Keratinocyte (primary cell): ENCODE results near the gene GADD45GIP1. TPM values are rescaled to one million over a fixed set of nuclear protein-coding genes. Genes with fewer than 3 reads are reported as not detected.

Source experiments
- DNase-seq: peaks from one replicate; pipeline ENCODE4 v3.0.0-alpha.2; 2011; ENCODE audit warnings: low read depth, missing footprints, low spot score
- FAIRE-seq: peaks from 2 replicates; lab custom pipeline; 2011; peaks lifted over from hg19 to GRCh38; lab: Jason Lieb, UNC
- H2AFZ ChIP-seq: 2 replicates; pipeline ENCODE4 v1.6.0; 2012; ENCODE audit warnings: low read length, control low read depth, inconsistent platforms; ENCODE audit not compliant: control insufficient read depth
- H3K27ac ChIP-seq: 2 replicates; pipeline ENCODE4 v1.5.1; 2011; ENCODE audit warnings: low read length; ENCODE audit not compliant: control insufficient read depth, insufficient read depth
- H3K27me3 ChIP-seq: 3 replicates; pipeline ENCODE4 v1.6.0; 2011; ENCODE audit warnings: low read length; ENCODE audit not compliant: control insufficient read depth, insufficient read depth; ENCODE audit errors: extremely low read depth
- H3K36me3 ChIP-seq, 2 experiments: 2 replicates in 1 of 2; 3 replicates in 1 of 2; pipeline ENCODE4 v1.5.1; 2011; ENCODE audit warnings: low read length in 2 of 2, mild to moderate bottlenecking in 1 of 2; ENCODE audit not compliant: control insufficient read depth in 2 of 2, insufficient read depth in 2 of 2; ENCODE audit errors: extremely low read depth in 1 of 2
- H3K4me1 ChIP-seq: 3 replicates; pipeline ENCODE4 v1.5.1; 2011; ENCODE audit warnings: low read length; ENCODE audit not compliant: control insufficient read depth, insufficient read depth; ENCODE audit errors: extremely low read depth
- H3K4me2 ChIP-seq: 3 replicates; pipeline ENCODE4 v1.6.0; 2011; ENCODE audit warnings: low read depth, low read length; ENCODE audit not compliant: control insufficient read depth, insufficient read depth; ENCODE audit errors: extremely low read depth
- H3K4me3 ChIP-seq, 3 experiments: fragments of 200-600 bp in 1 of 3; sonication (generic) in 1 of 3; 2 replicates in 2 of 3; 3 replicates in 1 of 3; pipeline ENCODE4 v1.5.1; 2011 to 2016; ENCODE audit warnings: low read length in 3 of 3, mild to moderate bottlenecking in 3 of 3, control low read depth in 2 of 3, inconsistent platforms in 1 of 3, low read depth in 1 of 3, mixed read lengths in 1 of 3, mixed run types in 1 of 3, moderate library complexity in 1 of 3; ENCODE audit not compliant: control insufficient read depth in 2 of 3, insufficient read depth in 2 of 3; ENCODE audit errors: extremely low read depth in 1 of 3
- H3K79me2 ChIP-seq: 2 replicates; pipeline ENCODE4 v1.6.0; 2012; ENCODE audit warnings: low read length; ENCODE audit not compliant: control insufficient read depth, insufficient read depth
- H3K9ac ChIP-seq: 3 replicates; pipeline ENCODE4 v1.6.0; 2011; ENCODE audit warnings: low read length; ENCODE audit not compliant: control insufficient read depth, insufficient read depth; ENCODE audit errors: extremely low read depth
- H3K9me1 ChIP-seq: 3 replicates; pipeline ENCODE4 v1.6.0; 2011; ENCODE audit warnings: low read length; ENCODE audit not compliant: control insufficient read depth, insufficient read depth; ENCODE audit errors: extremely low read depth
- H3K9me3 ChIP-seq: 2 replicates; pipeline ENCODE4 v1.5.1; 2012; ENCODE audit warnings: low read depth, low read length; ENCODE audit not compliant: control insufficient read depth
- H4K20me1 ChIP-seq: 3 replicates; pipeline ENCODE4 v1.6.0; 2011; ENCODE audit warnings: low read length; ENCODE audit not compliant: control insufficient read depth, insufficient read depth; ENCODE audit errors: extremely low read depth
- EZH2 ChIP-seq: IDR thresholded peaks from one replicate; pipeline ENCODE4 v1.6.1; 2012; ENCODE audit warnings: inconsistent platforms, mild to moderate bottlenecking, low read length, moderate library complexity
- dilution Hi-C: fragments of 300-500 bp; cut with MboI; formaldehyde crosslinking; loops from one replicate; pipeline ENCODE4 v1.7.0; 2020; ENCODE audit warnings: low sequenced_read_pairs; ENCODE audit not compliant: extremely low pct_ligation_motif_present
- polyA plus RNA-seq, 5 experiments: library from polyadenylated mRNA; depleted of rRNA in 3 of 5; stranded (reverse) in 3 of 5; stranded (forward) in 1 of 5; unstranded in 1 of 5; fragments of >200 nt; gene quantifications; 1 replicate in 1 of 5; 2 replicates in 3 of 5; 3 replicates in 1 of 5; pipeline versions ENCODE4 v1.2.1 to v1.2.3, GENCODE V29; 2011 to 2012; ENCODE audit warnings: missing spikeins in 2 of 5, low read depth in 1 of 5, low replicate concordance in 1 of 5
- TF ChIP-seq, protein P1 (sequence below), 3 experiments: IDR thresholded peaks in 1 of 3; conservative IDR thresholded peaks in 1 of 3; optimal IDR thresholded peaks in 1 of 3; 2 replicates in 2 of 3; 3 replicates in 1 of 3; pipeline versions ENCODE3 to v1.5.1; 2011; ENCODE audit warnings: low read length in 3 of 3, mild to moderate bottlenecking in 3 of 3, moderate library complexity in 2 of 3, control low read depth in 1 of 3, inconsistent platforms in 1 of 3; ENCODE audit not compliant: insufficient read depth in 2 of 3; ENCODE audit errors: extremely low read depth in 1 of 3

Gene GADD45GIP1
- polyA plus RNA-seq, 1 donor (not counting 4 experiments of a cell fraction or from before 2014, with no cell fraction given) = 35.5 TPM

GRCh38 chr19:12975221-12975741 is 18.3 kb upstream of the GADD45GIP1 start:
- Histone ChIP-seq H3K9ac (no peak overlapping the region), H3K4me1 (no peaks in the 10 kb centered on the region), H3K36me3 (no peaks in the 10 kb centered on the region), H4K20me1 (no peaks in the 10 kb centered on the region), H3K27me3 (no peaks in the 10 kb centered on the region), H3K9me1 (no peaks in the 10 kb centered on the region), H3K4me3 (no peak overlapping the region), H3K79me2 (no peaks in the 10 kb centered on the region), H3K4me2 (no peak overlapping the region), H3K27ac (no peak overlapping the region), H3K9me3 (no peaks in the 10 kb centered on the region), H2AFZ (no peak overlapping the region)
- TF ChIP-seq, protein P1, sequence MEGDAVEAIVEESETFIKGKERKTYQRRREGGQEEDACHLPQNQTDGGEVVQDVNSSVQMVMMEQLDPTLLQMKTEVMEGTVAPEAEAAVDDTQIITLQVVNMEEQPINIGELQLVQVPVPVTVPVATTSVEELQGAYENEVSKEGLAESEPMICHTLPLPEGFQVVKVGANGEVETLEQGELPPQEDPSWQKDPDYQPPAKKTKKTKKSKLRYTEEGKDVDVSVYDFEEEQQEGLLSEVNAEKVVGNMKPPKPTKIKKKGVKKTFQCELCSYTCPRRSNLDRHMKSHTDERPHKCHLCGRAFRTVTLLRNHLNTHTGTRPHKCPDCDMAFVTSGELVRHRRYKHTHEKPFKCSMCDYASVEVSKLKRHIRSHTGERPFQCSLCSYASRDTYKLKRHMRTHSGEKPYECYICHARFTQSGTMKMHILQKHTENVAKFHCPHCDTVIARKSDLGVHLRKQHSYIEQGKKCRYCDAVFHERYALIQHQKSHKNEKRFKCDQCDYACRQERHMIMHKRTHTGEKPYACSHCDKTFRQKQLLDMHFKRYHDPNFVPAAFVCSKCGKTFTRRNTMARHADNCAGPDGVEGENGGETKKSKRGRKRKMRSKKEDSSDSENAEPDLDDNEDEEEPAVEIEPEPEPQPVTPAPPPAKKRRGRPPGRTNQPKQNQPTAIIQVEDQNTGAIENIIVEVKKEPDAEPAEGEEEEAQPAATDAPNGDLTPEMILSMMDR (optimal IDR thresholded peaks at IDR 0.05 in 1 of 3, IDR thresholded peaks at IDR 0.05 in 1 of 3, conservative IDR thresholded peaks at IDR 0.05 in 1 of 3; ENCODE audit: extremely low read depth in 1 of 3, insufficient read depth in 2 of 3, low read length in 3 of 3) = no peak
- TF ChIP-seq EZH2 = no peak
- FAIRE-seq (no peak), DNase-seq (no peak)
- dilution Hi-C loops = no loop called here

DNA sequence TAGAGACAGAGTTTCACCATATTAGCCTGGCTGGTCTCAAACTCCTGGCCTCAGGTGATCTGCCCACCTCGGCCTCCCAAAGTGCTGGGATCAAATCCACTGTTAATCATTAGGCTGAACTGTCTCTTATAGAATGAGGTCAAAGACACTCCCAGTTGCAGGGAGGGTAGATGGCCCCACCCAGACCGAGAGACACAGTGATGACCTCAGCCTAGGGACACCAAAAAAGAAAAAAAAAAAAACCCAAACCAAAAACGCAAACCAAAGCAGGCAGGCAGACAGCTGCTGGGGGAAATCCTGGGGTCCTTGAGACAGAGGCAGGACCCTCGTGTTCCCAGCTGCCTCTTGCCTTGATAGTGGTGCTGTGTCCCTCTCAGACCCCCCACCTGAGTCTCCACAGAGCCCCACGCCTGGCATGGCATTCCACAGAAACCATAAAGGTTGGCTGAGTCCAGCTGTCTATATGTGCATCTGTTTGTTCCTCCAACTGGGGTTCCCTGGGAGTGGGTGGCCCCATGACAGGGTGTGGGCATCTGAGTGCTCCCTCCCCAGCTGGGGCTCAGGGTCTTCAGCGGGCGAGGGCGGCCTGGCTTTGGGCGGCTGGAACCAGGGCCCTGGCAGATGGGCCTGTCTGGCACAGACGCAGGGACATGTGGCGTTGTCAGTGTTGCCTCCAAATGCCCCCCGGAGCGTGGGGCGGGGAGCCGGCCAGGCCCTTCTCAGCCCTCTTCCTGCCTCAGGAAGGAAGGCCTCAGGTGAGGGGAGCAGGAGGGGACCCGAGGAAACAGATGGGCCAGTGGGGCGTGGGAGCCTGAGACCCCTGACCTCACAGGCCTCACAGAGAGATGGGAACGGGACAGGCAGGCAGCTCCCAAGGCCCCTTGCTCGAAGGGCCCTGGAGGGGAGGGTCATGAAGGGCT is 17.5 kb upstream of the GADD45GIP1 start:
- no peaks in the 10 kb centered on the region for H3K9me1 ChIP-seq
- no peaks in the 10 kb centered on the region for H3K4me1 ChIP-seq
- no peaks in the 10 kb centered on the region for H3K79me2 ChIP-seq
- dilution Hi-C loops = no loop called here
- no peak for DNase-seq
- TF ChIP-seq, protein P1 (optimal IDR thresholded peaks at IDR 0.05 in 1 of 3, IDR thresholded peaks at IDR 0.05 in 1 of 3, conservative IDR thresholded peaks at IDR 0.05 in 1 of 3; ENCODE audit: extremely low read depth in 1 of 3, insufficient read depth in 2 of 3, low read length in 3 of 3) = no peak
- TF ChIP-seq EZH2 = no peak
- no peaks in the 10 kb centered on the region for H4K20me1 ChIP-seq
- no peak for FAIRE-seq
- no peaks in the 10 kb centered on the region for H3K9me3 ChIP-seq
- no peak overlapping the region for H3K4me2 ChIP-seq
- no peaks in the 10 kb centered on the region for H3K36me3 ChIP-seq
- H3K27ac ChIP-seq = no peak overlapping the region
- H2AFZ ChIP-seq = no peak overlapping the region
- no peak overlapping the region for H3K9ac ChIP-seq
- H3K27me3 ChIP-seq = no peaks in the 10 kb centered on the region
- H3K4me3 ChIP-seq = no peak overlapping the region
